OCI-LY7 (cell line): ENCODE data around the gene ANO9.

Experiments used
- CTCF ChIP-seq: fragments of 200-600 bp; sonication (generic); conservative IDR thresholded peaks from 2 replicates; pipeline ENCODE4 v1.5.1; 2014; ENCODE audit warnings: mild to moderate bottlenecking, antibody characterized with exemption, low read length, moderate library complexity, mixed read lengths
- EZH2phosphoT487 ChIP-seq: fragments of 200-600 bp; sonication (generic); IDR thresholded peaks from 2 replicates; pipeline ENCODE4 v1.6.1; 2018; ENCODE audit warnings: low read depth, borderline replicate concordance, mild to moderate bottlenecking, mixed run types, antibody characterized with exemption, low read length, moderate library complexity, mixed read lengths

- TF ChIP-seq CTCF, result no peak
- TF ChIP-seq EZH2phosphoT487, result no peak
Observed at GRCh38 chr11:398826-399225, 43.0 kb downstream of the ANO9 start.
